HG03439 (cell line): Measurements from ENCODE around the gene TADA3.
A peak's percentile ranks its signal among the peaks of the same experiment; 100 is the strongest.

ENCODE experiments used
- ATAC-seq: cut with Tn5 transposase; IDR thresholded peaks from one replicate; pipeline ENCODE4 v1.9.1; 2021; ENCODE audit warnings: mild to moderate bottlenecking, moderate library complexity; ENCODE audit not compliant: unreplicated experiment

Gene TADA3

DNA sequence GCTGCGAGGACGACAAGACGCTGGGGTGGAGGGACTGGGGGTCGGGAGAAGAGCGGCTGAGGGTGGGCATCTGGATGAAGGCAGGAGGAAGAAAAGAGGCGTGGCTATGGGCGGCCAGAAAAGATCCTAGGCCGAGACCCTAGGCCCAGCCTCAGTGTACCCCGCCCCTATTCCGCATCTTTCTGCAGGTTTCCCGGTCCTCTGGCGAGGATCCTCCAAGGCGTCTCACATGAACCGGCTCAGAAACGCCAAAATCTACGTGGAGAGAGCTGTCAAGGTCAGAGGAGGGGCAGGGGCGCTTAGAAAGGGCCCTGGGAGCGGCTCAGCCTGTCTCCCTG, 18.1 kb upstream of the TADA3 start:
- ATAC-seq = no peak

DNA sequence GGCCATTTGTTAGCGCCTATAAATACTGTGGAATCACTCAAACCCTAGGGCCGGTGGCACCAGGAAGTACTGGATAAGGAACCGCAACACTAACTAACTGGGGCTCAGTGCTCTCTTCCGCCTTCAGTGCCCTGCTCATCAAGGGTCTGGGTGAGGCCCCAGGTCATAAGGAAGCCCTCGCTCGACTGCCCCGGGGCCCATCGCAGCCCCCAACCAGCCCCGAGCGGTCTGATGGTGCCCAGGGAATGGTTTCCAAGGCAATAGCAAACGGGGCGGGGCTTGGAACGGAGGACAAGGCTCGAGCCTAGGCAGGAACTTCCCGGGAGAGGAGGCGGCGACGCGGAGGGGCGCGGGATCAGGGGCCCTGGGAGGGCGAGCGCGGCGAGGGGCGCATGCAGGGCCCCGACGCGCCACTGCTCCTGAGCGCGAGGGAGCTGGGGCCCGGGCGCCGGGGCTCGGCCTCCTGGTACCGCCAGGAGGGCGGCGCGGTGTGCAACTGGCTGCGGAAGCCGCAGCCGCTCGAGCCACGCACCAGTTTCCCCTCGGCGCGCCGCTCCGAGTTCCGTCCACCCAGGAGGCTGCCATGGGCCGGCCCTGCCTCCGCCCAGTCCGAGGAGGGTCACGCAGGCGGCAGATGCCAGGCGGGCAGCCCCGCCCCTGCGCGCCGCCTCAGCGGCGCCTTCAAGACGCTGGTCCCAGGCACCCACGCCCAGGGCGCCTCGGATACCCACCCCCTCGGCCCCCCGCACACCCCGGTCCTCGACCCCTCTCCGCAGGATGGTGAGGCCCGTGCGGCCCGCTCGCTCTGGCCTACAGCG, 17.6 kb upstream of the TADA3 start, which contains the start of gene TTLL3:
Gene TTLL3, plus strand, starts transcription at position 648 of the 818 bp plus-strand sequence. CDS start 400 bp downstream, outside the sequence.
- ATAC-seq = peak; percentile 51

DNA sequence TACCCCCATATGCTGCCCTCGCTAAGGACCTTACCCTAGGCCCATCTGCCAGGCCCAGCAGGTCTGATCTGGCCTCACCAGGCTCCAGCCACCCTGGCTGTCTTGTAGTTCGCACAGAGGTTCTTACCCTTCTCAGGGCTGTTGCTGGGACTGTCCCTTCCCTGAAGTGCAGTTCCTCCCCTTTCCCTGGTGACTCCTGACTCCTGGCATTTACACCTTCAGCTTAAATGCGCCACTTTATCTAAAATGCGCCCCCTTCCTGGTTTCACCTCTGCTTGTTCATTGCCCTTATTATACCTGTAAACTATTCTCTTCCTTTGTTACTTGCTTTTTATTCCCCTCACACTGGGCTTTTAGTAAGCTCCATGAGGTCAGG, 17.0 kb upstream of the TADA3 start:
- no peak for ATAC-seq

DNA sequence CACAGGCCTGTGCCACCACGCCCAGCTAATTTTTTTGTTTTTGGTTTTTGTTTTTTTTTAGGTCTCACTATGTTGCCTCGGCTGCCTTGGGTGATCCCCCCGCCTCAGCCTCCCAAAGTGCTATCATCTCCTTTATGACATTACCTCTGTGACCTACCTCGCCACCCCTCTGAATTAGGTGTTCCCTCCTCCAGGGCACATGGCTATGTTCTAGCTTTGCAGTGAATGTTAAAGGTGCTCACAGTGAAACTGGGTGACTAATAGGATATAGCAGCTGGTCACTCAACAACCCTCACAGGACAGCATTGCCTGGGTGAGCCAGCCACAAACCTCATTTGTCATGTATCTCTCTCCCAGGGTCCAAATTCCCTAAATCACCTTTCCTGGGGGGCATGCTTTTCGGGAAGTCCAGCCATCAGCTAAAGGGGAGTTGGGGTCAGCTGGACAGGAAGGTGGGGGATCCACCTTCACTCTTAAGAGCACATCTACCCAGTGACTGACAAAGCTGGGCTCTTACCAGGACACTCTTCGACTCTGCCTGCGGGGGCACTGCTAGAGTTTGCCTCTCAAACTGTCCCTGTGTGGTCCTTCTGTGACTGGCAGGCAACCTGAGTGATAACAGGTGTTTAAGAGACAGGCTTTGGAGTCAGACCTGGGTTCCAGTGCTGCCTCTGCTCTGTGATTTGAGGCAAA, 16.2 kb upstream of the TADA3 start:
- ATAC-seq = peak; percentile 36

DNA sequence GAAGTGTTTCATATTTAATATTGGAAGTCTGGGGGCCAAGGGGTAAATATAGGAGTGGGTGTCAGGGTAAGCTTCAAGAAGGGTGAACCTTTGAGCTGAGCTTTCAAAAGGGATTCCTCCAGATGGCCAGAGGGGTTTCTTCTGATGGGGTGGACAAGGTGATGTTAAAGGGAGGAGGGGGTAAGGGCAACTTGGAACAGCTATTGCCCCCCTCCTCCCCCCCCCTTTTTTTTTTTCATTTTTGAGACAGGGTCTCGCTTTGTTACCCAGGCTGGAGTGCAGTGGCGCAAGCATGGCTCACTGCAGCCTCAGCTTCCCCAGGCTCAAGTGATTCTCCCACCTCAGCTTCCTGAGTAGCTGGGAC, 15.7 kb upstream of the TADA3 start:
- no peak for ATAC-seq

DNA sequence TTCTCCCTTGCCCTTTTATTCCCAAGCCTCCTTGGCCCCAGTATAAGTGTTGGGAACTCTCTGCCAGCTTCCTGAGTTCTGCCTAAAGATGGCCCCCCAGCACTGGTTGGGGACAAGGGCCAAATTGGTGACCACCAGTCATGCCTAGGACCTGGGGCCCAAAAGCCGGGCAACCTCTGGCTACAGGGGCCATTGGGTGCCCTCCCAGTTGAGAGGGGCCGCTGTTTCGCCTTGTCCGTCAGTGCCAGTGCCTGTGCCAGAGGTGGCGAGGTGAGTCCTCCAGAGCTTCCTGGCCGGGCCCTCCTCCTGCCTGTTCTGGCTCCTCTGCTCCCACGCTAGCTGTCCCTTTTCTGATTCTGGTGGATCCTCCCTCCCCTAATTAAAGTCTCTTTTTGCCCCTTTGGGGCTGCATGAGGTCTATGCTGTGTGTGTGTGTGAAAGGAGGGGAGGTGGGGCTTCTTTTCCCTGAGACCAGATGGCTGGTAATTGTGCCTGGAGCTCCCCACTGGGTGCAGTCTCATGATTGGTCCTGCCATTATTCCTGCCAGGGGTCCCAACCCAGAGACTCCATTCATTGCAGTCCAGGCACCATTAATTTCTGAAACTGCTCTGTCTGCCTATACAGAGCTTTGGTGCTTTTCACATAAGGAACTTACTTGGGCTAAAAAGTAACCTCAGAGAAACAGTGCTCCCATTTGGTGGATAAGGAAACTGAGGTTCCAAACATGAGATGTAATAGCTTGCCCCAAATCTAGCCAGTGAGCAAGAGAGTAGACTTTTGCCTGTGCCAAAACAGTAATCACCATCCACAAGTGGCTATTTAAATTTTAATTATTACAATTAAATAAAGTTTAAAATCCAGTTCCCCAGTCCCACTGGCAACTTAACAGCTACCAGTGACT, 14.7 kb upstream of the TADA3 start:
- ATAC-seq = no peak

DNA sequence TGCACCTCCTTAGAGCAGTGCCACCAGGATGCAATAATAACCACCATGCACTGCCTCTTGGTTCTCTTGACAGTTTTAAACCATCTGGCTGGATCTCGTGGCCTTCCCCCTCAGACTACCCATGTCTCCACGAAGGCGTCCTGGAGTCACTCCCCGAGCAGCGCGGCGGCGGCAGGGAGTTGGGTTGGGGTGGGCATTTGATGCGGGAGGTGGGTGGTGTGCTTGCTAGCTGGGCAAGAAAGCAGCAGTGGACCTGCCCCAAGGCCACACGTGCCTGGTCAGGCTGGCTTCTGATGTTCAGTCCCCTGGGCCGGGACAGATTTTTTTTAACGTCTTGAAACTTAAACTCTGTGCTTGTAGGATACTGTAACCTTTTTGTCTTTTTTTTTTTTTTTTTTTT, 13.9 kb upstream of the TADA3 start:
- ATAC-seq = no peak

DNA sequence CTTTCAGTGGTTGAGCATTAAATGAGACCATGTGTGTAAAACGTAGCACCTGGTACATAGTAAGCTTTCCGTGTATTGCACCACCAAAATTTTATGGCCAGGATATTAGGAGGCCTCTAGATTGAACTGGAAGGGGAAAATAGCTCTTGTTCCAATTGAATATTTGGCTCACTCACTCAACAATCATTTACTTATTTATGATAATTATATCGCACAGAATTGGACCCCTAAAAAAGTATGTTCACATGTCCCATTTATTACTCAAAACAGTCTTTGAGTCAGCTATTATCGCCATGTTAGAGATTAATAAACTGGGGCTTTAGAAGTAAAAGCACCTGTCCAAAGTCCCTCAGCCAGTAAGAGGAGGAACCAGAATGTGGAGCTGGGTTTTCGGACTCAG, 12.7 kb upstream of the TADA3 start:
- no peak for ATAC-seq

DNA sequence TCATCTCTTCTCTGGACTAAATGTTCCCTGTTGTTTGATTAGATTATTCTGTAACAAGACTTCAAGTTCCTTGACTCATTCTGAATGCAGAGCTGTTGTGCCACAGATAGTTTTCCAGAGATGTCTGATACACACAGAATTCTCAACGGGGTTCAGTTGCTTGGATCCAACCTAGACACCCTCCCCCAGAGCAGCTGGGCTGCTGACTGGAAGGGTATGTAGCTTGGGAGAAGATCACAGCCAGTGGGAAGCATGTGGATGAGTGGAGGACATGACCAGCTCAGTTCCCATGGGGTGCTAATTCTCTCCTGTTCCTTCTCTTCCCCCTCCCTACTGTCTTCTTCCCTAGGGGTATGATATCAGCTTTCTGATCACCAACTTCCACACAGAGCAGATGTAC, 11.2 kb upstream of the TADA3 start:
- no peak for ATAC-seq

DNA sequence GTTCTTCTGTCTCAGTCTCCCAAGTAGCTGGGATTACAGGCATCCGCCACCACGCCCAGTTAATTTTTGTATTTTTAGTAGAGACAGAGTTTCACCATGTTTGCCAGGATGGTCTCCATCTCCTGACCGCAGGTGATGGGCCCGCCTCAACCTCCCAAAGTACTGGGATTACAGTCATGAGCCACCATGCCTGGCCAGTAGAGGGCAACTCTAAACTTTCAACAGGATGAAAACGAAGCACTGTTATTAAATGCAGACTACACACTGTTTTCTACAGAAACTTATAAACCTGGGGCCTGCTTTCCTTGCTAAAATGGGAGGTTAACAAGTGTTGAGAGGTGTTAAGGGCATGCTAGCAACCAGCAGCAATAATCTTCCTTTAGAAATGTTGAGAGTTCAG, 8.3 kb upstream of the TADA3 start:
- no peak for ATAC-seq

DNA sequence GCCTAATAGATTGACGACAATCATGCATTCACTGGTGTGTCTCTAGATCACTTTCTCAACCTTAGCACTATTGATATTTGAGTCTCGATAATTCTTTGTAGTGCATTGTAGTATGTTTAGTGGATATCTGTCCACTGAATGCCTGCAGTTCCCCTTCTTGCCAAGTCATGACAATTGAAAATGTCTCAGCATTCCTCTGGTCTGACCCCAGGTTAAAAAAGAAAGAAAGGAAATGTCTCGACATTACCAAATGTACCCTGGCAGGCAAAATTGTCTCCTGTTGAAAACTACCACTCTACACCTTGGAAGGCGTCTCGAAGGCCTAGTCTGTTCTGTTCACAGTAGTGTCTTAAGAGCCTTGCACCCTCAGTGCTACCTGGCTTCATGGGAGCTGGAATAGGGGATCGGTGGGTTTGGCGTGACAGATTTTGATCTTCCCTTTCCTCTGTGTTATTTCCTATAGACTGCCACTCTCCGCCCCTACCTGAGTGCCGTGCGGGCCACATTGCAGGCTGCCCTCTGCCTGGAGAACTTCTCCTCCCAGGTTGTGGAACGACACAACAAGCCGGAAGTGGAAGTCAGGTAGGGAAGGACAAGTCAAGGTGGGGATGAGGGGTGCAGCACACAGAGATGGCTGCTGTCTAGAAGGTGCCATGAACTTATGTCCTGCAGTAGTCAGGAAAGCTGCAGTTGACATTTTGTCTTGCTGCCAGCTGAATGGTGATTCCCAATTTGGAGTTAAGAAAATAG, 5.1 kb upstream of the TADA3 start:
- no peak for ATAC-seq

DNA sequence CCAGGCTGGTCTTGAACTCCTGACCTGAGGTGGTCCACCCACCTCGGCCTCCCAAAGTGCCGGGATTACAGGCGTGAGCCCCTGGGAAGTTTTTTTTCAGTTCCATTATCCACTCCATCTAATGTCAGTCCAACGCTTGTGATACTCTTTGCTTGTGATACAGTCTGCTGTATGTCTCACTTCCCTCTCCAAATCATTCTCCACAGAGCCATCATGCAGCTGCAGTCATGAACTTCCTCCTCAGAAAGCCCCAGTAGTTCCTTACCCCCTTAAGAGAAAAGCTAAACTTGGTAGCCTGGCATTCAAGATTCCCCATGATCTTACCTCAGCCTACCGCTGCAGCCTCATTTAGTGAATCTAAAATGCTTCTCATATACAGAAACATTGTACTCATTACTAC, 2.9 kb upstream of the TADA3 start:
- no peak for ATAC-seq

DNA sequence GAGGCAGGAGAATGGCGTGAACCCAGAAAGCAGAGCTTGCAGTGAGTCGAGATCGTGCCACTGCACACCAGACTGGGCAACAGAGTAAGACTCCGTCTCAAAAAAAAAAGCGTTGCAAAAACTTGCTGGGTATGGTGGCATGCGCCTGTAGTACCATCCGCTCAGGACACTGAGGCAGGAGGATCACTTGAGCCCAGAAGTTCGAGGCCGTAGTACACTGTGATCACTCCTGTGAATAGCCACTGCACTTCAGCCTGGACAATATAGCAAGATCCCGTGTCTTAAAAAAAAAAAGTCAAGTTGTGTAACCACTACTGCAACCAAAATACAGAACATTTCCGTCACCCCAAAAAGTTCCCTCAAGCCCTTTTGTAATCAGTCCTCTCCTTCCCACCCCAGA, 2.1 kb upstream of the TADA3 start:
- ATAC-seq = no peak

DNA sequence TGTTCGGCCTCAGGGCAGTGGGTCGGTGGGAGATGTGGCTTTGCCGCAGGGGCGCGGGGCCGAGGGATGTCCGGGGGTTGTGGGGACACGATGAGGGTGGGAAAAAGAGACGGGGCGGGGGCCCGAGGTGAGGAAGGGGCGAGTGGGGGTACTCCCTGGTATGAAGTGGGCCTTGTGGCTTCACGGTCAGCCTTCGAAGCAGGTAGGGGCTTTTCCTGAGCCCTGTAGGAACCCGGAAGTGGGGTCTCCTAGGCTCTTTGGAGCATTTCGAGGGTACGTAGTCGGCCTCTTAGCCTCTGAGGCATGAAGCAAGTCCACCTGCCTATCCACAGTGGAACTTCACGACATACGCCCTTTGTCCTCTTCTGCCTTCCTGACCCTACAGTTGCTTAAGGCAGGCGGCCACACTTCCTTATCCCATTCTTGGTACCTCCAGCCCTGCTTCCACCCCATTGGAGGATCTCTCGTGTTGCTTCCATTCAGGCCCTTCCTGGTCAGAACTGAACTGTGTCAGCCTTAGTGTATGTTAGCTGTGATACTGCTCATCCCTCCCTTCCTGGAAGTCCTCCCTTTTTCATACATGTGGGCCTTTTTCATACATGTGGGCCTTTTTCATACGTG, 998 bp upstream of the TADA3 start:
- ATAC-seq = no peak

DNA sequence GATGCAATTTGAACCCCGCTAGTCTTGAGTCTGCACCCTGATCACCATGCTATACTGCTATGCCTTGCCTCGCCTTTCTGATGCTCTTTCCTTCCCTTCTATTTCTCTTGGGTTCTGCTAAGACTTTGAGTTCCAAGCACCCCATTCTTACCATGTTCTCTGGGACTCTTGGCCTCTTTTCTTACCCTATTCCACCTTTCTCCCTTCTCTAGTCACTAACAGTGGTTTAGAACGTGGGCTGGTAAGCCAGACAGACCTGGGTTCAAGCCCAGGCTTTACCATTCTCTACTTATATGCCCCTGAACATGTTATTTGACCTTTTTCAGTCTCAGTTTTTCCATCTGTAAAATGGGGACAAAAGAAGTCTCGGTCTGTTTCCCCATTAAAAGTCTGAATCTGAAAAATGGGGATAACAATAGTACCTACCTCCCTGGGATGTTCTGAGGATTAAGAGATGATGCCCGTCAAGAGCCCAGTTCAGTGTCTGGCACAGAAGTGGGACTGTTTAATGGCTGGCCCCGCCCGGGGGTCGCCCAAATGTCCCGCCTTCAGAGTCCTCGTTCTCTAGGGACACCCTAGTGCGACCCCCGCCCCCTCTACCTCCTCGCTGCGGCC, 376 bp downstream of the TADA3 start:
- ATAC-seq = no peak

DNA sequence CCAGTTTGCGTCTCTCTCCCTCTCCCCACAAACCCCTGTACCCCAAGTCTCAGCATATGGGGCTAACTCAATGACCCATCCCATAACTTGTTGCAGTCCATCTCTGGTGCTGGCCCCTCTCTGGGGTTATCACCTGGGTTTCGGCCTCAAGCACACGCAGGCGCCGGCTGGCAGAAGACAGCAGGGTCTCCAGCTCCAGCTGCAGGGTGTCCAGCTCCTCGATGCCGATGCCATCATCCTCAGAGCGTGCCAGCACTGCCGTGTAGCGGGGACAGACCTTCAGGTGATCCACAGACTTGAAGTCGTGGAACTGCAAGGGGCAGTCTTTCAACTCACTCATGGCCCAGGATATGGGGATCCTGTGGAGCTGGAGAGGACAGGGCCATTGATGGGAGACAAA, 1.1 kb downstream of the TADA3 start:
- no peak for ATAC-seq

DNA sequence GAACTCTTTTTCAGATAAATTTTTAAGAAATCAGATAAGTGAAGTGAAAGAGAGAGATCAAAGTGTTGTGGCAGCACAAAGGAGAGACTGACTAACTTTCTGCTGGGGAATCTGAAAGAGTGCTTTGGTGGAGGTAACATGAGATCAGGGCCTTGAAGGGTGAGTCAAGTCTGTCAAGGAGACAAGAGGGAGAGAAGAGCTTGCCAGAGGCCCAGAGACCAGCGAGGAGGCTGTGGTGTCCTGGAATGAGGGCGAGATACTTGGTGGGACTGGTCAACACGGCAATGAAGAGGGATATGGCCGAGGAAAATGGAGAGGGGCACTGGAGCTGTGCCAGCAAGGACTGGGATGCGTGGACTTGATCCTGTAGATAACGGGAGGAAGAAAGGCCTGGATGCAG, 4.6 kb downstream of the TADA3 start:
- no peak for ATAC-seq

DNA sequence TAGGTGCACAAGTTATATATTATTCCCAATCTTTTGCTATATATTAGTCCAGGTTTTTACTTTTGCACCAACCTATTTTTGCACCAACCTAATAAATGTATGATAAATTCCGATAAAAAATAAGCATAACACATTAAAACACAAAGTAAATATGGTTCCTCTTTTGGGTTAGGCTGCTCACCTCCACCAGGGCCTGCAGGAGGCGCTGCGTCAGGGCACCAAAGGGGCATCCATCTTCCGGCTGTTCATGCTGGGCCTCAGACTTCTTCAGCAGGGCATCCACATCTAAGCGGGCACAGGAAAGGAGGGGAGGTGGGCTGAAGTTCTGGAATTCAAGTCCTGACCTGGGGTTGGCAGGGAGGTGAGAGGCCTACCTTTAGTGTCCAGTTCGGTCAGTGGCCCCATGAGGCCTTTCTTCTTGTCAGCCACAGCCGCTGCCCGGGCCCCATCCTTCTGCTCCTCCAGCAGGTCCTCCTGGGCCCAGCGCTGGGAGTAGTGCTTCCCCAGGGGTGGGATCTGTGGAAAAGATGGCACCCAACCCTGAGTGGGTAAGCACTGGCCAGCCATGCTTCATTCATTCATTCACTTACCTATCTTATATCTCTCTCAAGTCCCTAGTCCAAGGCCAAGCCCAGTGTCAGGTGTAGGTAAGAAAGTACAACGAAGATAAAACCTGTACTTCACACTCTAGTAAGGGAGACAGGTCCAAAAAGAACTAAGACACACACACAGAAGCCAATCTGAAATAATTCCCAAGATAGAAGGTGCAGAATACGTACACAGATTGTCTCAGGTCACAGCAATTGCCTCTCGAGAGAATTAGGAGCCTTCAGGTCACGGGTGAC, 5.2 kb downstream of the TADA3 start:
- ATAC-seq = no peak

DNA sequence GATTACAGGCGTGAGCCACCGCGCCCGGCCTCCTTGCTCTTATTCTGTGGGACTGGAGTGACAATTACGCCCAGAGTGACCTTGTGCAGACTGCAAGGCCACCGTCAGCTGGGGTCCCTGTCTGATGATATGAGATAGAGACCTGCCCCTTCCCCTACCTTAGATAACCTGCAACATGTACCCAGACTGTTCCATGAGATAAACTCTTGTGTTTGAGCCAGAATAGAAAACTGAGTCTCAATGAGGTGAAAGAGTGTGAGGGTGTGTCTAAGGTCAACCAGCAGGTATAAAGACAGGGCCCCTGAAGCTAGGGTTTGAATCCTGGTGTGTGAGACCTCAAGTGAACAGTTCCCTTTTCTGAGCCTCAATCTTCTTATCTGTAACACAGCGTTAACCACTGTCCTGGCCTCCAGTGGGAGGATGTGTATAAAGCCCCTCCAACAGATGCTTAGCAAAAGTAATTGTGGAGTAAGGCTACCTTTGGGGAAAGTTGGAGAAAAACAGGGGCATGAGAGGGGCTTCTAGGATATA, 6.0 kb downstream of the TADA3 start:
- no peak for ATAC-seq
